ENCODE results near the gene AHR.

Gene AHR

GRCh38 chr7:17368856-17369524 lies 70.5 kb downstream of the AHR start:
- no peak overlapping the region for H3K27ac ChIP-seq
- TF ChIP-seq ZFX (IDR thresholded peaks at IDR 0.05; ENCODE audit: borderline replicate concordance) (no peak), CTCF (IDR thresholded peaks at IDR 0.05) (no peak)

- H3K27ac ChIP-seq, result no peak overlapping the region
Measured at GRCh38 chr7:17369691-17370426, 71.4 kb downstream of the AHR start.

GRCh38 chr7:17370901-17371585 lies 72.6 kb downstream of the AHR start:
- H3K27ac ChIP-seq, result no peak overlapping the region
- no peak for TF ChIP-seq CTCF (IDR thresholded peaks at IDR 0.05)
- TF ChIP-seq ZFX (IDR thresholded peaks at IDR 0.05; ENCODE audit: borderline replicate concordance), result no peak

More at GRCh38 chr7:17369691-17370426, 71.4 kb downstream of the AHR start:
- TF ChIP-seq ZFX (IDR thresholded peaks at IDR 0.05; ENCODE audit: borderline replicate concordance) (no peak), CTCF (IDR thresholded peaks at IDR 0.05) (no peak)

DNA sequence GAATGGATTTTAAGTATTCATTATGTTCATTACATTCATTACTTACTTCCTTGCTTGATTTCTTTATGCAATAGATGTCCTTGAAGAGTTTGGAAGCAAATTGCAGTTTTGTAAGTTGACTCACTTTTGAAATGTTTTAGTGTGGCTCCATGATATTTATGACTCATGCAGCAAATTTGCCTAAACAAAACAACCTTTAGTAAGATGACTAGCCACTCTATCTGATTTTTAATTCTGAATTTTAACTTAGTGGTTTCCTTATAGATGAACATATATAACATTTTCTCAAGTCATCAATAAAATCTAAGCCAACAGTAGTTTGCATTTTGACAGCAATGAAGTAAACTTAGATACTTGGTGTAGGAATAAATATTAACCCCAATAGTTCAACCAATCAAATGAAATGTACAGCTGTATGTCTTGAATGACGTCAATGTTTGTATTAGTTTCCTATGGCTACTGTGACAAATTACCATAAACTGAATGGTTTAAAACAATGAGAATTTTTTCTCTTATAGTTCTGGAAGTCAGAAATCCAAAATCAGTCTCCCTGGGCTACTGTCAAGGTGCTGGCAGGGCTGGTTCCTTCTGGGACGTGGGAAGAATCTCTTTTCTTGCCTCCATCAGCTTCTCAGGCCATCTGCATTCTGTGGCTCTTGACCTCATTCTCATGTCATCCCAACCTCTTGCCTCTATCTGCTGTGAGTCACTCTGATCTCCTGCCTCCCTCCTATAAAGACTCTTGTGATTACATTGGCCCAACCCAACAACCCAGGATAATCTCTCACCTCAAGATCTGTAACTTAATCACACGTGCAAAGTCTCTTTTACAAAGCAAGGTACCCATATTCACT lies 73.4 kb downstream of the AHR start:
- TF ChIP-seq CTCF (IDR thresholded peaks at IDR 0.05) (no peak), ZFX (IDR thresholded peaks at IDR 0.05; ENCODE audit: borderline replicate concordance) (no peak)
- H3K27ac ChIP-seq, result no peak overlapping the region

DNA sequence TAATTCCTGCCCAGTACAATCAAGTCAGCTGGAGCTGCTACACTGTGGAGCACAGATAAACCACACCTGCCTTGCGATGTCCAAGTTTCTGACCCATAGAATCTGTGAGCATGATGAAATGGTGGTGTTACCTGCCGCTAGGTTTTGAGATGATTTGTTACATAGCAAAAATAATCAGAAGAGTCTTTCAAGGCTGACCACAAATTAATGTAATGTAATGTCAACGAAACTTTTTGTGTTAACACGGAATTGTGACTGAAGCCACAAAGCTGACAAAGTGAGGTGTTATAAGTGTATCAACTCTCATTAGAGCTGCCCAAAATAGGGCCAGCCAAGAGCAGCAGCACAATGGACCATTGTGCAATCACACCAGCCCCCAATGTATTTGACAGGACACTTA lies 75.7 kb downstream of the AHR start:
- TF ChIP-seq ZFX (IDR thresholded peaks at IDR 0.05; ENCODE audit: borderline replicate concordance) (no peak), CTCF (IDR thresholded peaks at IDR 0.05) (no peak)
- no peak overlapping the region for H3K27ac ChIP-seq

GRCh38 chr7:17374654-17375053 lies 76.2 kb downstream of the AHR start:
- TF ChIP-seq ZFX (IDR thresholded peaks at IDR 0.05; ENCODE audit: borderline replicate concordance) (no peak), CTCF (IDR thresholded peaks at IDR 0.05) (no peak)
- no peak overlapping the region for H3K27ac ChIP-seq

Data from 22Rv1 (cell line).